Measurements from ENCODE around the gene CHST8. TPM values are rescaled to one million over a fixed set of nuclear protein-coding genes. Genes with fewer than 3 reads are reported as not detected.

CHST8 gene
- total and polyA plus RNA-seq, 11 donors: 0.10 to 0.88 (median 0.22) TPM; not detected in 3

DNA sequence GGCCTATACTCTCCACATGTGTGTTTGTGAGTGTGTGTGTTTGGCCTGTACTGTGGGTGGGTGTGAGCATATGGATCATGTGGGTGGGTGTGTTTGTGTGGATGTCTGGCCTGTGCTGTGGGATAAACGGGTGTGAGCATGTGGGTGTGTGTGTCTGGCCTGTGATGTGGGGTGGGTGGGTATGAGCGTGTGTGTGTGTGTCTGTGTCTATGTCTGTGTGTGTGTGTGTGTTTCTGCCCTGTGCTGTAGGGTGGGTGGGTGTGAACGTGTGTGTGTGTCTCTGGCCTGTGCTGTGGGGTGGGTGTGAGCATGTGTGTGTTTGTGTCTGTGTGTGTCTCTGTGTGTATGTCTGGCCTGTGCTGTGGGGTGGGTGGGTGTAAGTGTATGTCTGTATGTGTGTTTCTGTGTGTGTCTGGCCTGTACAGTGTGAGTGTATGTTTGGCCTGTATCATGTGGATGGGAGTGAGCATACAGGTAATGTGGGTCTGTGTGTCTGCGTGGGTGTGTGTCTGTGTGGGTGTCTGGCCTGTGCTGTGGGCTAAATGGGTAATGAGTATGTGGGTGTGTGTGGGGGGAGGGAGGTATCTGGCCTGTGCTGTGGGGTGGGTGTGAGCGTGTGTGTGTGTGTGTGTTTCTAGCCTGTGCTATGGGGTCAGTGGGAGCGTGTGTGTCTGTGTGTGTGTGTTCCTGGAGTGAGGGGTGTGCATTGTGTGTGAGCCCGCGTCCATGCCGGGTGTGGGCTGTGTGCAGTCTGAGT lies 154.2 kb downstream of the CHST8 start:
- 72 to 85% (median 82%) methylated on average over 6 to 9 of the region's 9 CpGs for WGBS, 4 donors
- H3K27me3 ChIP-seq: peaks cover 0 to 38% (median 12%) of the 10 kb centered on the region in 9 donors
- no peak for ATAC-seq
- no peak overlapping the region for H3K27ac ChIP-seq
- TF ChIP-seq POLR2A (IDR thresholded peaks at IDR 0.05): no peak
- TF ChIP-seq, protein P1, sequence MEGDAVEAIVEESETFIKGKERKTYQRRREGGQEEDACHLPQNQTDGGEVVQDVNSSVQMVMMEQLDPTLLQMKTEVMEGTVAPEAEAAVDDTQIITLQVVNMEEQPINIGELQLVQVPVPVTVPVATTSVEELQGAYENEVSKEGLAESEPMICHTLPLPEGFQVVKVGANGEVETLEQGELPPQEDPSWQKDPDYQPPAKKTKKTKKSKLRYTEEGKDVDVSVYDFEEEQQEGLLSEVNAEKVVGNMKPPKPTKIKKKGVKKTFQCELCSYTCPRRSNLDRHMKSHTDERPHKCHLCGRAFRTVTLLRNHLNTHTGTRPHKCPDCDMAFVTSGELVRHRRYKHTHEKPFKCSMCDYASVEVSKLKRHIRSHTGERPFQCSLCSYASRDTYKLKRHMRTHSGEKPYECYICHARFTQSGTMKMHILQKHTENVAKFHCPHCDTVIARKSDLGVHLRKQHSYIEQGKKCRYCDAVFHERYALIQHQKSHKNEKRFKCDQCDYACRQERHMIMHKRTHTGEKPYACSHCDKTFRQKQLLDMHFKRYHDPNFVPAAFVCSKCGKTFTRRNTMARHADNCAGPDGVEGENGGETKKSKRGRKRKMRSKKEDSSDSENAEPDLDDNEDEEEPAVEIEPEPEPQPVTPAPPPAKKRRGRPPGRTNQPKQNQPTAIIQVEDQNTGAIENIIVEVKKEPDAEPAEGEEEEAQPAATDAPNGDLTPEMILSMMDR (IDR thresholded peaks at IDR 0.05): no peak
- no peaks in the 10 kb centered on the region for H3K36me3 ChIP-seq
- DNase-seq: no peak
- H3K4me1 ChIP-seq: peaks cover 0 to 16% (median 4%) of the 10 kb centered on the region in 12 donors
- intact Hi-C loops (cut with DNase I): loop anchor here in 9 of 10 donors (2.0 to 10.0 kb wide), 8 partner anchors 221 to 939 kb away; no protein-coding TSS in a partner anchor
- no peaks in the 10 kb centered on the region for H3K9me3 ChIP-seq
- no peak overlapping the region for H3K4me3 ChIP-seq

DNA sequence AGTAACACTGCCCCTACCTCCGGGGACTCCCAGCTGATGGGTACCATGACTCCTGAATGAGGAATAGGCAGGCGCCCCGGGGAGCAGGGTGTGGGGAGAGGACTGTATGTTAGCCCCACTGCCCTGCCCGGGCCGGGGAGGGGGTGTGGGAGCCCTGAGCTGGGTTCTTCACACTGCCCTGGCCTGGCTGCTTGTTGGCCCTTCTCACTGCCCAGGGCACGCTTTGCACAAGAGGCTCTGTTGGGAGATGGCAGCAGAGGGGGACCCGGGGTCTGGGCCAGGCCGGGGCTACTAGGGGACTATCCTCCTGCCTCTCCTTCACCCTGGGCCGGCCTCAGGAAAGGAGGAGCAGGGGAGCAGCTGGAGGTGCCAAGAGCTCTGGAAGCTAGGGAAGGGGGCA lies 155.6 kb downstream of the CHST8 start:
- no peak overlapping the region for H3K27ac ChIP-seq
- WGBS, 4 donors: 74 to 85% (median 77%) methylated on average over 8 to 9 of the region's 9 CpGs; no CpG with 5 or more reads in 1 of the 4 donors
- DNase-seq (no peak), ATAC-seq (no peak)
- H3K9me3 ChIP-seq: no peaks in the 10 kb centered on the region
- no peaks in the 10 kb centered on the region for H3K36me3 ChIP-seq
- no peak overlapping the region for H3K4me3 ChIP-seq
- TF ChIP-seq, protein P1 (IDR thresholded peaks at IDR 0.05): no peak
- TF ChIP-seq POLR2A (IDR thresholded peaks at IDR 0.05): no peak
- peaks cover 0 to 16% (median 4%) of the 10 kb centered on the region in 12 donors for H3K4me1 ChIP-seq
- peaks cover 0 to 36% (median 12%) of the 10 kb centered on the region in 9 donors for H3K27me3 ChIP-seq
- intact Hi-C loops (cut with DNase I): loop anchor here in 9 of 10 donors (2.0 to 10.0 kb wide), 8 partner anchors 220 to 937 kb away; no protein-coding TSS in a partner anchor

DNA sequence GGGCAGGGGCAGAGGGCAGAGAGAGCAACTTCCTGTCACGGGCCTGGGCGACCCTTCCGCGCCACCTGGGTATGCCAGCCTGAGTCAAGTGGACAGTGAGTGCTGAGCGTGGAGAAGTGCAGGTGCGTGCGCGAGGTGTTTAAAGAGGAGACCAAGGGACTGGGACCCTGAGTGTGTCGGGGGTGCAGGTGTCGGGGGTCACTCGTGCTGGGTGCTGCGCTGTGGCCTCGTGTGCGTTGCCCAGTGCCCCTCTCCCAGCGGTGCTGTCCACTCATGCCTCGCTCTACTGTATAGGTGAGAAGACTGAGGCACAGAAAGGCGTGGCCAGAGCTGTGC lies 156.0 kb downstream of the CHST8 start:
- no peaks in the 10 kb centered on the region for H3K36me3 ChIP-seq
- H3K4me3 ChIP-seq: no peak overlapping the region
- H3K4me1 ChIP-seq: peaks cover 0 to 16% (median 4%) of the 10 kb centered on the region in 12 donors
- peaks cover 0 to 39% (median 12%) of the 10 kb centered on the region in 9 donors for H3K27me3 ChIP-seq
- H3K27ac ChIP-seq: no peak overlapping the region
- no peaks in the 10 kb centered on the region for H3K9me3 ChIP-seq
- no peak for DNase-seq
- 49 to 60% (median 51%) methylated on average over 16 to 17 of the region's 17 CpGs for WGBS, 4 donors
- ATAC-seq: no peak
- TF ChIP-seq, protein P1 (IDR thresholded peaks at IDR 0.05): no peak
- TF ChIP-seq POLR2A (IDR thresholded peaks at IDR 0.05): no peak
- intact Hi-C loops (cut with DNase I): loop anchor here (1.0 to 10.0 kb wide), 16 partner anchors 220 to 937 kb away; no protein-coding TSS in a partner anchor

DNA sequence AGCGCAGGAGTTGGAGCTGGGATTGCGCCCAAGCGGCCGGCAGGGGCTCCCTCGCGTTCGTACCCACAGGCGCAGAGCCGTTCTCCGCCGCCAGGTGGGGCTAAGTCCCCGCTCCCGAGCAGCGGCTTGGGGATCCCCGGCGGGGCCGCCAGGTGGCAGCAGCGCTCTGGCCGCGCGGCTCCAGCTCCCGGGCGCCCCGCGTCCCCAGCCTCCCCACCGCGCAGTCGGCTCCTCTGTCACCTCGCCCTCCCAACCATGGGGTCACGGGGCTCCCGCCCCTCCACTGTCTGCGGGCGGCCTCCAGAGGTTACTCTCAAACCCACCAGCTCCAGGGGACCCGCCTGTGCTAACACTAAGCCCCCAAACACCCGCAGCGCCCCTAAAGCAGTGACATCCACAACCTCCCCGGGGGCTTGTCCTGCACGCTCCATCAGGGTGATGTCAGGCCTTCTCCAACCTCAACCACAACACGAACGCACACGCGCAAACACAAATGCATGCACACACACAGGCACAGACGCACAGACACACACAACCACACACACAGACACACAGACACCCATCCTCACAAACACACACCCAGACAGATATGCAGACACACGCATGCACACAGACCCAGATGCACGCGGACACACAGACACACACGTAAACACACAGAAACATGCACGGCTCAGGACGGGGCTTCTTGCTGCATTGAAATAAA lies 156.5 kb downstream of the CHST8 start:
- Histone ChIP-seq H3K4me3 (peak overlapping the region in 7 of 12 donors; percentile 8 to 38 (median 28)), H3K27ac (no peak overlapping the region), H3K9me3 (no peaks in the 10 kb centered on the region), H3K4me1 (peaks cover 0 to 16% (median 4%) of the 10 kb centered on the region in 12 donors), H3K27me3 (peaks cover 0 to 44% (median 12%) of the 10 kb centered on the region in 9 donors), H3K36me3 (no peaks in the 10 kb centered on the region)
- intact Hi-C loops (cut with DNase I): loop anchor here (1.0 to 10.0 kb wide), 14 partner anchors 219 to 937 kb away; no protein-coding TSS in a partner anchor
- WGBS, 4 donors: 16 to 23% (median 18%) methylated on average over 29 to 49 of the region's 49 CpGs
- TF ChIP-seq POLR2A (IDR thresholded peaks at IDR 0.05): peak in 1 of 2 donors; percentile 22
- TF ChIP-seq, protein P1 (IDR thresholded peaks at IDR 0.05): peak; percentile 99 to 100 (median 100)
- DNase-seq: peak; percentile 79 to 93 (median 83)
- peak; percentile 69 to 94 (median 84) for ATAC-seq
